IPS-18a (cell line): Measurements from ENCODE around the gene MBTD1.

Source experiments
- H3K27ac ChIP-seq: one replicate; pipeline ENCODE4 v1.5.1; 2013; ENCODE audit warnings: low read length
- H3K27me3 ChIP-seq: one replicate; pipeline ENCODE4 v1.6.1; 2013; ENCODE audit warnings: mild to moderate bottlenecking, low read length; ENCODE audit not compliant: control insufficient read depth, insufficient read depth
- H3K36me3 ChIP-seq: one replicate; pipeline ENCODE4 v1.6.1; 2013; ENCODE audit warnings: low read depth, low read length; ENCODE audit not compliant: control insufficient read depth
- H3K4me1 ChIP-seq: one replicate; pipeline ENCODE4 v1.6.1; 2013; ENCODE audit warnings: low read depth, low read length; ENCODE audit not compliant: control insufficient read depth
- H3K4me3 ChIP-seq: one replicate; pipeline ENCODE4 v1.5.1; 2013; ENCODE audit warnings: low read length
- H3K9ac ChIP-seq: one replicate; pipeline ENCODE4 v1.6.1; 2013; ENCODE audit warnings: mild to moderate bottlenecking, low read length, moderate library complexity
- H3K9me3 ChIP-seq: one replicate; pipeline ENCODE4 v1.6.1; 2013; ENCODE audit warnings: low read depth, low read length; ENCODE audit not compliant: control insufficient read depth

The MBTD1 gene

GRCh38 chr17:51128076-51128475 is 131.8 kb downstream of the MBTD1 start:
- Histone ChIP-seq H3K9me3 (no peaks in the 10 kb centered on the region), H3K27me3 (no peaks in the 10 kb centered on the region), H3K4me1 (no peaks in the 10 kb centered on the region), H3K27ac (no peak overlapping the region), H3K4me3 (no peak overlapping the region), H3K9ac (no peak overlapping the region), H3K36me3 (no peaks in the 10 kb centered on the region)
